A549 (cell line): Measurements from ENCODE around the gene KIAA0513. TPM values are rescaled to one million over a fixed set of nuclear protein-coding genes. Genes with fewer than 3 reads are reported as not detected.

ENCODE experiments used
- ATAC-seq, 2 experiments: fragments of 200-7000 bp in 1 of 2; fragments of >200 bp in 1 of 2; cut with Nextera tagmentation in 1 of 2; cut with Tn5 transposase in 1 of 2; 3 replicates each; pipeline versions ENCODE4 v1.8.0 to v1.9.1; 2018 to 2020; ENCODE audit warnings: mild to moderate bottlenecking in 1 of 2, moderate library complexity in 1 of 2
- CTCF ChIA-PET: fragments of 300-600 bp; sonication (Branson Sonifier 250); formaldehyde crosslinking; extraction: SDS; loops from one replicate; lab custom pipeline; 2021; ENCODE audit warnings: antibody characterized with exemption, inconsistent platforms; lab: Yijun Ruan, JAX
- POLR2A ChIA-PET: fragments of 350-600 bp; formaldehyde crosslinking; extraction: SDS; loops from one replicate; lab custom pipeline; 2021; ENCODE audit warnings: antibody characterized with exemption, inconsistent platforms; lab: Yijun Ruan, JAX
- DNase-seq, 2 experiments: peaks; one replicate each; pipeline versions ENCODE4 v3.0.0 to v3.0.0-alpha.2; 2011 to 2016; ENCODE audit warnings: low read depth in 1 of 2, low spot score in 1 of 2
- FAIRE-seq: peaks from 2 replicates; lab custom pipeline; 2011; peaks lifted over from hg19 to GRCh38; lab: Jason Lieb, UNC
- H3K27ac ChIP-seq, 2 experiments: fragments of >200 bp; sonication (Bioruptor Twin); formaldehyde crosslinking; 3 replicates each; pipeline ENCODE4 v1.5.1; 2016 to 2017
- H3K4me1 ChIP-seq: fragments of >200 bp; sonication (Bioruptor Twin); formaldehyde crosslinking; 3 replicates; pipeline ENCODE4 v1.6.1; 2016
- H3K4me2 ChIP-seq: fragments of >200 bp; sonication (Bioruptor Twin); formaldehyde crosslinking; 3 replicates; pipeline ENCODE4 v1.6.1; 2016
- H3K4me3 ChIP-seq: fragments of >200 bp; sonication (Bioruptor Twin); formaldehyde crosslinking; 3 replicates; pipeline ENCODE4 v1.5.1; 2016
- H3K9me3 ChIP-seq: fragments of >200 bp; sonication (Bioruptor Twin); formaldehyde crosslinking; 3 replicates; pipeline ENCODE4 v1.6.1; 2016
- BCL3 ChIP-seq: fragments of >200 bp; sonication (Bioruptor Twin); formaldehyde crosslinking; IDR thresholded peaks from 3 replicates; pipeline ENCODE4 v1.6.1; 2016
- E2F6 ChIP-seq: IDR thresholded peaks from 2 replicates; pipeline ENCODE4 v1.6.1; 2012; ENCODE audit warnings: low read depth, borderline replicate concordance
- EHMT2 ChIP-seq: fragments of 200-600 bp; sonication (generic); IDR thresholded peaks from 2 replicates; pipeline ENCODE4 v1.6.1; 2016; ENCODE audit warnings: antibody characterized with exemption, low read depth, mild to moderate bottlenecking, moderate library complexity
- EP300 ChIP-seq, 2 experiments: fragments of >200 bp; sonication (Bioruptor Twin); formaldehyde crosslinking; IDR thresholded peaks; 2 replicates in 1 of 2; 3 replicates in 1 of 2; pipeline ENCODE4 v1.6.1; 2016 to 2017
- FOSL2 ChIP-seq, 2 experiments: fragments of 450-650 bp in 1 of 2; fragments of >200 bp in 1 of 2; sonication (Bioruptor Twin) in 1 of 2; formaldehyde crosslinking; IDR thresholded peaks; 2 replicates each; pipeline versions ENCODE4 v1.5.0 to v1.6.1; 2016 to 2020; ENCODE audit warnings: mild to moderate bottlenecking in 1 of 2, moderate library complexity in 1 of 2
- GATA3 ChIP-seq: IDR thresholded peaks from 2 replicates; pipeline ENCODE4 v1.6.1; 2012; ENCODE audit warnings: borderline replicate concordance
- HEYL ChIP-seq: fragments of 250-450 bp; sonication (Bioruptor Pico); IDR thresholded peaks from 2 replicates; pipeline ENCODE4 v1.8.0; 2021; ENCODE audit warnings: mild to moderate bottlenecking, moderate library complexity
- HOXB5 ChIP-seq: fragments of 250-450 bp; sonication (Bioruptor Pico); IDR thresholded peaks from 2 replicates; pipeline ENCODE4 v1.5.0; 2020; ENCODE audit warnings: mild to moderate bottlenecking, moderate library complexity
- KDM1A ChIP-seq: fragments of 200-600 bp; sonication (generic); IDR thresholded peaks from 2 replicates; pipeline ENCODE4 v1.6.1; 2016; ENCODE audit warnings: low read depth, mild to moderate bottlenecking
- MAFK ChIP-seq: fragments of 450-650 bp; IDR thresholded peaks from 2 replicates; pipeline ENCODE4 v1.6.1; 2014; ENCODE audit not compliant: partially characterized antibody
- MAX ChIP-seq: IDR thresholded peaks from 2 replicates; pipeline ENCODE4 v1.6.1; 2012
- NFE2L2 ChIP-seq: fragments of 150-350 bp; conservative IDR thresholded peaks from 2 replicates; pipeline ENCODE4 v1.6.1; 2014; ENCODE audit warnings: low read length
- NPAS2 ChIP-seq: fragments of 250-450 bp; sonication (Bioruptor Pico); IDR thresholded peaks from 2 replicates; pipeline ENCODE4 v1.8.0; 2022; ENCODE audit warnings: mild to moderate bottlenecking, moderate library complexity, borderline replicate concordance
- POLR2AphosphoS2 ChIP-seq: conservative IDR thresholded peaks from 2 replicates; pipeline ENCODE4 v1.6.1; 2012; ENCODE audit warnings: low read length, improper control_type of control experiment, inconsistent platforms
- RARB ChIP-seq: fragments of 250-450 bp; sonication (Bioruptor Pico); IDR thresholded peaks from 2 replicates; pipeline ENCODE4 v1.8.0; 2021; ENCODE audit warnings: mild to moderate bottlenecking, moderate library complexity
- RCOR1 ChIP-seq: fragments of 150-350 bp; IDR thresholded peaks from 2 replicates; pipeline ENCODE4 v1.6.1; 2014; ENCODE audit warnings: antibody characterized with exemption, low read length, low read depth
- REST ChIP-seq: fragments of 200-600 bp; sonication (generic); IDR thresholded peaks from 2 replicates; pipeline ENCODE4 v1.6.1; 2016; ENCODE audit warnings: antibody characterized with exemption, mild to moderate bottlenecking, moderate library complexity
- TP53 ChIP-seq: fragments of 250-450 bp; sonication (Bioruptor Pico); IDR thresholded peaks from 2 replicates; pipeline ENCODE4 v1.5.0; 2021; ENCODE audit warnings: mild to moderate bottlenecking, moderate library complexity
- ZC3H11A ChIP-seq: fragments of 450-650 bp; IDR thresholded peaks from 2 replicates; pipeline ENCODE4 v1.6.1; 2014; ENCODE audit warnings: antibody characterized with exemption, mild to moderate bottlenecking
- ZFP36 ChIP-seq: fragments of 450-650 bp; IDR thresholded peaks from 2 replicates; pipeline ENCODE4 v1.6.1; 2014; ENCODE audit warnings: borderline replicate concordance; ENCODE audit not compliant: partially characterized antibody
- ZSCAN20 ChIP-seq: fragments of 250-450 bp; sonication (Bioruptor Pico); IDR thresholded peaks from 2 replicates; pipeline ENCODE4 v1.8.0; 2022; ENCODE audit warnings: mild to moderate bottlenecking, moderate library complexity
- WGBS: methylation state at CpG from one replicate; pipeline ENCODE4 v1.1.6; 2017; ENCODE audit errors: missing lambda C conversion rate; 5-methylcytosine and 5-hydroxymethylcytosine counted together
- polyA plus RNA-seq, 4 experiments: library from polyadenylated mRNA; depleted of rRNA in 3 of 4; stranded (reverse); fragments of >200 nt; fragmentation: RNase III in 1 of 4; extraction: RNeasy Plus Mini Kit Qiagen cat#74134 plus additional on column Dnase treatment in 1 of 4; gene quantifications; 2 replicates in 3 of 4; 3 replicates in 1 of 4; pipeline ENCODE4 v1.2.3, GENCODE V29; 2011 to 2017
- TF ChIP-seq, protein P1 (sequence below): fragments of 450-650 bp; IDR thresholded peaks from 2 replicates; pipeline ENCODE4 v1.6.1; 2014; ENCODE audit warnings: antibody characterized with exemption
- TF ChIP-seq, protein P2 (sequence below): IDR thresholded peaks from 2 replicates; pipeline ENCODE4 v1.6.1; 2012

KIAA0513 gene
- polyA plus RNA-seq, 2 of the 4 experiments (the other 2 are of a cell fraction): 1.8 TPM

DNA sequence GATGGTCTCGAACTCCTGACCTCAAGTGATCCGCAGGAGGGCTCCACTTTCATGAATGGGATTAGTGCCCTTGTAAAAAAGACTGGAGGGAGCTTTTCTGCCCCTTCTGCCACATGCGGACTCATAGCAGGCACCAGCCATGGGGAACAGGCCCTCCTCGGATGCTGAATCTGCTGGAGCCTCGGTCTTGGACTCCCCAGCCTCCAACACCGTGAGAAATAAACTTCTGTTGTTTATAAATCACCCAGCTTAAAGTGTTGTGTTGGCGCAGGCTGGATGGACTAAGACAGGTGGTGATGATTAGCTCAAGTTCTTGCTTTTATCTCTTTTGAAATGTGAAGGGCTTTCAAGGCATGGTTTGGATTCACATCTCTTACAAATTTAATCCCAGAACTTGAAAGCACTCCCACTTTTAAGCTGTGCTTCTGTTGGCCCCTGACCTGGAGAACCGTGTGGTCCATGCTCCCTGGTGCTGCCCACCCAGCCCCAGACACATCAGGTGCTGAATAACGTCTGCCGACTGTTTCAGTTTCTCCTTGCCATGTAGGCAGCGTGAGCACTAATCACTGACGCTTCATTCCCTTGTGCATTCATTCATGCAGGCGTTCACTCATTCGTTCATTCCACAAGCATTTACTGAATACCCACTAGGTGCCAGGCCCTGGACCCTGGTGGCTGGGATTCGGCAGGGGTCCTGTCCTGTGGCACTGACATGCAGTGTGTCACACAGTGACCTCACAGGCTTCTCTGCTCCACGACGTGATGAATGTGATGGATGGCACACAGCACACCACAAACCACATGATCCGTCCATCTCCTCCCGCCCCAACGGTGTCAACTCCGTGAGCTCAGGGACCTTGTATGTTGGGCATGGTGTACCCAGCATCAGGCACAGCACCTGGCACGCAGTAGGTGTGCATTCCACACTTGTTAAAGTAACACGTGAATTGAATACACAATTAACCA lies 75.8 kb downstream of the KIAA0513 start:
- CTCF ChIA-PET: interaction anchor here (1.0 to 4.2 kb wide), 3 partner anchors 12 to 172 kb away, joined by 3 to 38 read pairs (median 6); no protein-coding TSS in a partner anchor

GRCh38 chr16:85104147-85104546 lies 76.6 kb downstream of the KIAA0513 start:
- H3K9me3 ChIP-seq: no peaks in the 10 kb centered on the region
- no peak overlapping the region for H3K4me2 ChIP-seq
- WGBS: 74% methylated on average over 12 of the region's 12 CpGs
- H3K4me3 ChIP-seq: no peak overlapping the region
- ChIA-PET POLR2A (no interaction called here), CTCF (interaction anchor here (1.0 to 4.2 kb wide), 3 partner anchors 11 to 171 kb away, joined by 3 to 38 read pairs (median 12); no protein-coding TSS in a partner anchor)
- DNase-seq: no peak
- no peaks in the 10 kb centered on the region for H3K4me1 ChIP-seq
- no peak for FAIRE-seq
- H3K27ac ChIP-seq: no peak overlapping the region
- ATAC-seq: peak; percentile 26 to 60; a peak in 3 of 6 replicates
- no peak for TF ChIP-seq RARB (CRISPR knock-in tag)
- no peak for TF ChIP-seq EP300 (IDR thresholded peaks at IDR 0.05)
- no peak for TF ChIP-seq EHMT2
- TF ChIP-seq, protein P1, sequence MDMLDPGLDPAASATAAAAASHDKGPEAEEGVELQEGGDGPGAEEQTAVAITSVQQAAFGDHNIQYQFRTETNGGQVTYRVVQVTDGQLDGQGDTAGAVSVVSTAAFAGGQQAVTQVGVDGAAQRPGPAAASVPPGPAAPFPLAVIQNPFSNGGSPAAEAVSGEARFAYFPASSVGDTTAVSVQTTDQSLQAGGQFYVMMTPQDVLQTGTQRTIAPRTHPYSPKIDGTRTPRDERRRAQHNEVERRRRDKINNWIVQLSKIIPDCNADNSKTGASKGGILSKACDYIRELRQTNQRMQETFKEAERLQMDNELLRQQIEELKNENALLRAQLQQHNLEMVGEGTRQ: no peak
- no peak for TF ChIP-seq RCOR1
- TF ChIP-seq TP53 (CRISPR knock-in tag): no peak
- no peak for TF ChIP-seq BCL3
- no peak for TF ChIP-seq NPAS2 (CRISPR knock-in tag)
- TF ChIP-seq HEYL (CRISPR knock-in tag): no peak
- TF ChIP-seq E2F6: no peak
- no peak for TF ChIP-seq NFE2L2
- TF ChIP-seq ZFP36: no peak
- no peak for TF ChIP-seq MAFK
- no peak for TF ChIP-seq MAX
- no peak for TF ChIP-seq GATA3
- TF ChIP-seq ZC3H11A: no peak

More for the DNA sequence above, 75.8 kb downstream of the KIAA0513 start:
- Histone ChIP-seq H3K9me3 (no peaks in the 10 kb centered on the region), H3K4me1 (no peaks in the 10 kb centered on the region), H3K4me3 (no peak overlapping the region), H3K27ac (no peak overlapping the region), H3K4me2 (no peak overlapping the region)
- no peak for ATAC-seq
- no peak for TF ChIP-seq HOXB5 (CRISPR knock-in tag)
- no peak for TF ChIP-seq KDM1A
- no peak for TF ChIP-seq POLR2AphosphoS2
- TF ChIP-seq FOSL2 (IDR thresholded peaks at IDR 0.05): no peak
- no peak for TF ChIP-seq FOSL2 (CRISPR knock-in tag; IDR thresholded peaks at IDR 0.05)
- no peak for TF ChIP-seq REST
- TF ChIP-seq ZSCAN20: no peak
- TF ChIP-seq E2F6: no peak
- TF ChIP-seq, protein P2, sequence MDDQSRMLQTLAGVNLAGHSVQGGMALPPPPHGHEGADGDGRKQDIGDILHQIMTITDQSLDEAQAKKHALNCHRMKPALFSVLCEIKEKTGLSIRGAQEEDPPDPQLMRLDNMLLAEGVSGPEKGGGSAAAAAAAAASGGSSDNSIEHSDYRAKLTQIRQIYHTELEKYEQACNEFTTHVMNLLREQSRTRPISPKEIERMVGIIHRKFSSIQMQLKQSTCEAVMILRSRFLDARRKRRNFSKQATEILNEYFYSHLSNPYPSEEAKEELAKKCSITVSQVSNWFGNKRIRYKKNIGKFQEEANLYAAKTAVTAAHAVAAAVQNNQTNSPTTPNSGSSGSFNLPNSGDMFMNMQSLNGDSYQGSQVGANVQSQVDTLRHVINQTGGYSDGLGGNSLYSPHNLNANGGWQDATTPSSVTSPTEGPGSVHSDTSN: no peak
- 78% methylated on average over 22 of the region's 23 CpGs for WGBS
- DNase-seq: no peak
- POLR2A ChIA-PET: no interaction called here
- no peak for FAIRE-seq
